ENCODE measurements around the gene TNS3.

TNS3 gene

GRCh38 chr7:47357361-47357760 lies 224.6 kb downstream of the TNS3 start:
- no peak for DNase-seq

DNA sequence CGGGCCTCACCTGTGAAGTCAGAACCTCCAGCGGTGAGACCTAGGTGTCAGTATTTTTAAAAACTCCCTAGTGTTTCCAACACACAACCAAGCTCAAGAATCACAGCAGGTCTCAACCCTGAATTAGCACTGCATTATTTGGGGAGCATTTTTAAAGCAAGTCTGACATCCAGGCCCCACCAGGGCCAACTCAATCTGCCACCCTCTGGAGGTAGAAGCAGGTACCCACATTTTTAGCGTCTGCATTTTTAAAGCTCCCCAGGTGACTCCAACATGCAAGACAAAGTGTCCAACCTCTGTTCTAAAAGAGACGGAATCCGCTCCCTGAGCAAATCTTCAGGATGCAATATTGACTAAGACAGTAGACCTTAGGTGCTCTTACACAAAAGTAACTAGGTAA lies 225.7 kb downstream of the TNS3 start:
- DNase-seq, result no peak

DNA sequence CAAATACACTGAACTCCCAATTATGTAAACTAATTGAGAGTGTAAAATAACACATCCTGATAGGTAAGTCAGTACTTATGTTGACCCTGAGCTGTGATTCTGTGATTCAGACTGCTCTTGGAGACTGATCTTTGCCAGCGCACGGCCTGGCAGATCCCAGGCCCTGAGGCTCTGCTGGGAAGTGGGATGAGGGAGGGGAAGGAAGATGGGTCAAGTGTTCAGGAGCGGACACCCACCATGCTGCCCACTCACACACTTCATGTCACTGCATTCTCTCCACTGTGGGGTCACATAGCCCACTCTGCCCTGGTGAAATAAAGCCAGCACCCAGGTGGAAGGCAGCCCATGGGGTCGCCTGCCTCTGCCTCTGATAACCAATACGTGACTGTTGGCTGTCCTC lies 226.2 kb downstream of the TNS3 start:
- DNase-seq, result no peak

GRCh38 chr7:47354831-47355541 lies 226.9 kb downstream of the TNS3 start:
- DNase-seq, result no peak

- DNase-seq, result no peak
Measured at GRCh38 chr7:47354071-47354470, 227.8 kb downstream of the TNS3 start.

GRCh38 chr7:47352394-47352968 lies 229.4 kb downstream of the TNS3 start:
- no peak for DNase-seq

DNA sequence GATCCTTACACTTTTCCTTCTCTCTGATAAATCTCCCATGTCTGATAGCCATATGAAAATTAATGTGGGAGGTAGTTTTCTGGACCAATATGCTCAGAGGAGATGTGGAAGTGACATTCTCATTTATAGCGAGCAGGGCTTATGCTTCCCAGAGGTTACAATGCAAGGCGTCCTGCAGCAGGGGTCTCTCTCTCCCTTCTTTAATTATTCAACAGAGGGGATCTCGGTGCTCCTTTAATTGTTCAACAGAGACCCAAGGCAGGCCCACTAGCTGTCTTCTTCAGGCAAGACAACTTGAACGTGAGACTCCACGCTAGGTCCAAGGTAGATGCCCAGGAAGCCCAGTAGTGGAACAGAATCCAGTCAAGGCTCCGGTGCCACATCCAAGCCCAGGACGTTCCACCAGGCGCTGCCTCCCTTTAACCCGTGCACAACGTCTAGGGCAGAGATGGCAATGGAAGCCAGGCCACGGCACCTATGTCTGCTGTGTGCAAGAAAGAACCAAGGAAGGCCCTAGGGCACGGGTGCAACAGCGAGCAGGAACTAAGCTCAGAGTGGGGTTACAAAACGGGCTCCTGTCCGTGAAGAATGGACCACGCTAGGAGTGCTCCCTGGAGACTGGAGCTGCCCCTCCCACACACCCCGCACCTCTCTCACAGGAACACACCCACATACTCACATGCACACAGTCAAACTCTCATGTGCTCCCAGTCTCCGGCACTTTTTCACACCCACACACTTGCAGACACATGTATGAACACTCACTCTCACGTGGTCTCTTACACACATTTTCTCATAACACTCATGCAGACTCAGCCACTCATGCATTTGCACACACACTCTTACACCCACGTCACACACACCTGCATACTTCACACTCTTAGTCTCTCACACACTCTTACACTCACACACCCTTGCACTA lies 230.4 kb downstream of the TNS3 start:
- no peak for DNase-seq

DNA sequence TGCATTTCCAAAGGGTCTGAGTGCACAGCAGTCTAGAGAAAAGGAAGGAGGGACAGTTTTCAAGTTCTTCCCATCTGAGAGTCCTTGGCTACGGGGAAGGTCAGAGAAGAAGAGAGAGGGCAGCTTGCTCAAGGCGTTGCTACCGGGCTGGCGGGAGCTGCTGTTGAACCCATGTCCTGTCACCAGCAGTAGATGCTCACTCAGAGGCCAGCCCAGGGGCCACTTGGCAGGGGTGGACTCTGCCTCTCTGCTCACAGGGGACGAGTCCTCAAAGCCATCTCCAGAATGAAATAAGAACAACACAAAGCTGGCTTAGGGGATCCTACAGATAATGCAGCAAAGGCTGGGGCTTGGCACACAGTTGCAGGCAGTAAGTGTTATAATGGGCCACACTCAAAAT lies 231.5 kb downstream of the TNS3 start:
- no peak for DNase-seq

DNA sequence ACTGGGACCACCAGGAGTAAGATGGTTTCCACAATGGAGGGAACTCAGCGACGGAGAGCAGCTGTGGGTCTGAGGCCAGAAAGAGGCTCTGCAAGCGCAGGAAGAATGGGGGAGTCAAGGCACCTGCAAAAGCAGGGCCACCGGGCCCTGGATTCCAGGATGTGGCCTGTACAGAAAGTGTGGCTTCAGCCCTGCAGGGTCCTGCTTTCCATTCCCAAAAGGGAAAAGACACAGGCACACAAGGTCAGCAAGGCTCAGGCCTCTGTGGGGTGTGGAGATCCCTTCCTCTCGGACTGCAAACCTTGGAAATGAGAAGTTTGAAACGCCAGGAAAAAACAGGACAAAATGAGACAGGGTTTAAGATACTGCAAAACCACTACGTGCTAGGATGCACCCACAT lies 232.5 kb downstream of the TNS3 start:
- DNase-seq, result no peak

GRCh38 chr7:47347816-47348385 lies 234.0 kb downstream of the TNS3 start:
- no peak for DNase-seq

DNA sequence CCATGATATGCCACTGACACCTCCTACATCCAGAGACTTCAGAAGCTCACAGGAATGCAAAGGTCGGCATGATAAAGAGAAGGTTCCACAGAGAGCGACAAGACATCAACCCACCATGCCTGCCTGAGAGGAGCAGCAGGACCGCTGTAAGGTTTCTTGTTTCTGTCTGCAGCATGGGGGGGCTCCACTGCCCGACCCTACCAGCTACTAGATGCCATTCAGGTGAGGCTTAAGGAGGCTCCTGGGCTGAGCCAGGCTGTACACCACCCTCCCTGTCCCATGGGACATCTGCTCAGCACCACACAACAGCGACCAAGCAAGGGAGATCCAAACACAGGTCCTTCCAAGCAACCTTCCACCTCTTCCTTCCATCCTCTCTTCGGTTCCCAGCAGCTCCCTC lies 234.6 kb downstream of the TNS3 start:
- DNase-seq, result no peak

GRCh38 chr7:47346377-47346914 lies 235.5 kb downstream of the TNS3 start:
- no peak for DNase-seq

DNA sequence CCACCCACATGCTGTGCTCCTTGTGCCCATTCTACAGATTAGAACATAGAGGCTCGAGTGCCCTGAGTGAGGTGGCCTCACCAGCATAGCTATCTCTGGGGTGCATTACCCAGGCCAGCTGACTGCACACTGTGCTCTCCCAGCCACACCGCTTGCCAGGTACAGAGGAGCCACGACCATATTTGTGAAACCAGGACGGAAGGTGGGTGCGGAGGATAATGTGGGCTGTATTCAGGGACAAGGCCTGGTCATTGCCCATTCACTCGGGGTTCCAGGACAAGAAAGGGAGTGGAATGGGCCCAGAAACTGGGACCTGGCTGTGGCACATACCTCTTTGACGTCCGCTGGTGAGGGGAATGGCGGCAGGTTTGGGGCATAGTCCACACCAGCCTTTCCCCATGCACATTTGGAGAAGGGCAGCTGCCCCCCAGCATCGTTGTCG lies 236.0 kb downstream of the TNS3 start:
- no peak for DNase-seq

- no peak for DNase-seq
Measured at GRCh38 chr7:47344171-47344955, 237.5 kb downstream of the TNS3 start.

GRCh38 chr7:47343061-47343455 lies 238.9 kb downstream of the TNS3 start:
- no peak for DNase-seq

GRCh38 chr7:47342296-47343060 lies 239.4 kb downstream of the TNS3 start:
- DNase-seq, result no peak

DNA sequence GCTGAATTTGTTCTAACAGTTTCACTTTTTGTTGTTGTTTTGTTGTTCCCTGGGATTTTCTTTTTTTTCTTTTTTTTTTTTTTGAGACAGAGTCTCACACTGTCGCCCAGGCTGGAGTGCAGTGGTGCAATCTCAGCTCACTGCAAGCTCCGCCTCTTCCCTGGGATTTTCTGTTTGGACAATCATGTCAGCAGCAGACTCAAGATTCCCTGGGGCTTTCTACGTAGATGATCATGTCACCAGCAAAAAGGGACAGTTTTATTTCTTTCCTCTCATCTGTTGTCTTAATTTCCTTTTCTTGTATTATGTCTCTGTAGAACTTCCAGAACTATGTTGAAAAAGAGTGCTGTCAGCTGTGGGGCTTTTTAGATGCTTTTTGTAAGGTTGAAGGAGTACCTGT lies 241.4 kb downstream of the TNS3 start:
- DNase-seq, result no peak

DNA sequence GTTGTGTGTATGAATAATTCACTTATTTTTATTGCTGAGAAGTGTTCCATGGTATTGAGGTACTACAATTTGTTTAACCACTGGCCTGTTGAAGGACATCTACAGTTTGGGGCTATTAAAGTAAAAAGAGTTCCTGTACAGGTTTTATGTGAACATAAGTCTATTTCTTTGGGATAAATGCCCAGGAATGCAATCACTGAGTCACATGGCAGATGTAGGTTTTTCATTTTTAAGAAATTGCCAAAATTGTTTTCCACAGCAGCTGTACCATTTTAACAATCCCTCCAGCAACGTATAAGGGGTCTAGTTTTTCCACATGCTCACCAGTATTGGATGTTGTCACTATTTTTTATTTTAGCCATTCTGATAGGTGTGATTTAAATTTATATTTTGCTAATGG lies 243.9 kb downstream of the TNS3 start:
- DNase-seq, result no peak

DNA sequence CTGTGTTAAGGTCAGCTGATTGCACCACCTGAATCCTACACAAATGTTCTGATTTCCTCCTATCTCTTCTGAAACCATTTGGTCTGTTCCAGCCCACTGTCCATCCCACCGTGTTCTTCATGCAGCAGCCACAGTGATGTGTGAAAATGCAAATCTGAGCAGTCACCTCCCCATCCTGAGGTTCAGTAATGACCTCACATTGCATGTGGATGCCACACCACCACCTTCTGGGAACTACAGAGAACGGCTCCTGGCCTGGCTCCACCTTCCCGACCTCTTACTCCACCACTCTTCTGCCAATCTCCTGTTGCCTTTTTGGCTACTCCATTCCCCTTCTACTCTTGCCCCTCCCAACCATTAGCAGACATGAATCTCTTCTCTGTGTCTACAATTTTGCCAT lies 244.4 kb downstream of the TNS3 start:
- DNase-seq, result no peak

DNA sequence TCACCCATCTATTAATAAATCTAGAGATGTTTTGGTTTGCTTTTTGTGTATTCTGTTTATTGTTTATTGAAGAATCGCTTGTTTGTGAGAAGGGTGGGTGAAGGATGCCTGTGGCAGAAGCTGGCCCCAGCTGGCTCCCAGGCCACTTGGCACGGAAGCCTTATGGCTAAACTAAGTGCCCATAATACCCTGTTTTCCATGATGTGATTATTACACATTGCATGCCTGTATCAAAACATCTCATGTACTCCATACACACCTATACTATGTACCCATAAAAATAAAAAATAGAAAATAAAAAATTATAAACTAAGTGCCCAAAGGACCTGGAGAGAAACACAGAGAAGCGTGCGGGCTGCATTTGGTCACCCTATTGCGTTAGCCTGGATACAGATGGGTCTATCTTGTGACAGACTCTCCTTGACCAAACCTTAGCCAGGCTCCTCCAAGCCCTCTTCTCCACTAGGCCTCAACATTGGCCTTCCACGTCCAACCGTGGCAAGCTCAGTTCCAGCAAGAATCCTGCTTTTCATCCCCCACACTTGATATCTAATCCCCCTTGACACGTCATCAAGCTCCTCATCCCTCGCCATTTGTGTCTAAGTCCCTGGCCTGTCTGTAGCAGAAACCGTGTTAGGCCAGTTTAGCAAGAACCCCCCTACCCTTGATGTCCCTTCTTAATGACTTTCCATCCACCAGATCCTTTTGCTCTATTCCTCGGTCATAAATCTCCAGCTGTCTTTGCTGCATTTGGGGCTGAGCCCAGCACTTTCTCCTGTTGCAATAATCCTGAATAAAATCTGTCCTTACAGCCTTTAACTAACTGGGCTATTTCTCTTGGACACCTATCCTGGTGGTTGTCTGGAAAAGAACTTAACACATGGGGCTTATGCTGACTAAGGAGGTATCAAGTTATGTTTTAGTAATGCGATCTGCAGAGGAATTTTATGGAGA lies 245.2 kb downstream of the TNS3 start:
- DNase-seq, result no peak
